Upper lobe of left lung (tissue), 4 donors: ENCODE data around the gene NGEF.

Experiments used
- POLR2A ChIP-seq, 4 donors: fragments of 450-650 bp; IDR thresholded peaks; one replicate each; pipeline ENCODE4 v1.5.1; 2016 to 2017; ENCODE audit warnings: antibody characterized with exemption in 4 of 4, mild to moderate bottlenecking in 2 of 4
- POLR2AphosphoS5 ChIP-seq, 2 donors: sonication (generic); formaldehyde crosslinking; IDR thresholded peaks; one replicate each; pipeline ENCODE4 v1.5.1; 2017; ENCODE audit warnings: antibody characterized with exemption in 2 of 2
- TF ChIP-seq, protein P1 (sequence below), 6 experiments: fragments of 450-650 bp in 4 of 6; fragments of 200-600 bp in 2 of 6; sonication (generic) in 2 of 6; IDR thresholded peaks; one replicate each; pipeline ENCODE4 v1.5.1; 2016 to 2019; ENCODE audit warnings: antibody characterized with exemption in 6 of 6

DNA sequence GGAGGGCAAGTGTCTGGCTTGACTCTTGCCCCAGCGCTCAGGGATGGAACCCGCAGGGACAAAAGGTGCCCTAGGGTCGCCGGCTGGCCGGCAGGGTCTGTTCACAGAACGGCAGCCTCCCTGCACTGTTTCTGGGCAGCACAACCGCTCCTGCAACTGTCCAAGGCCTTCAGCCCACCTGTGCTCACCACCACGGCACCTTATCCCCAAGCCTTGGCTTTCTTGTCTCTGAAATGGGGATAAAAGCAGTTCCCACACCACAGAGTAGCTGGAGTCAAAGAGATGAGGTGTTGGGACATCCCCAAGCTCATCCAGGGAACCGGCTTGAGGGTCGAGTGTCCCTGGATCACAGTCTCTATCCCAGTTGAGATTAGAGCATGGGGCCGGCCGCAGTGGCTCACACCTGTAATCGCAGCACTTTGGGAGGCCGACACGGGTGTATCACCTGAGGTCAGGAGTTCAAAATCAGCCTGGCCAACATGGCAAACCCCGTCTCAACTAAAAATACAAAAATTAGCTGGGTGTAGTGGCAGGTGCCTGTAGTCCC lies 138.3 kb downstream of the NGEF start:
- TF ChIP-seq, protein P1, sequence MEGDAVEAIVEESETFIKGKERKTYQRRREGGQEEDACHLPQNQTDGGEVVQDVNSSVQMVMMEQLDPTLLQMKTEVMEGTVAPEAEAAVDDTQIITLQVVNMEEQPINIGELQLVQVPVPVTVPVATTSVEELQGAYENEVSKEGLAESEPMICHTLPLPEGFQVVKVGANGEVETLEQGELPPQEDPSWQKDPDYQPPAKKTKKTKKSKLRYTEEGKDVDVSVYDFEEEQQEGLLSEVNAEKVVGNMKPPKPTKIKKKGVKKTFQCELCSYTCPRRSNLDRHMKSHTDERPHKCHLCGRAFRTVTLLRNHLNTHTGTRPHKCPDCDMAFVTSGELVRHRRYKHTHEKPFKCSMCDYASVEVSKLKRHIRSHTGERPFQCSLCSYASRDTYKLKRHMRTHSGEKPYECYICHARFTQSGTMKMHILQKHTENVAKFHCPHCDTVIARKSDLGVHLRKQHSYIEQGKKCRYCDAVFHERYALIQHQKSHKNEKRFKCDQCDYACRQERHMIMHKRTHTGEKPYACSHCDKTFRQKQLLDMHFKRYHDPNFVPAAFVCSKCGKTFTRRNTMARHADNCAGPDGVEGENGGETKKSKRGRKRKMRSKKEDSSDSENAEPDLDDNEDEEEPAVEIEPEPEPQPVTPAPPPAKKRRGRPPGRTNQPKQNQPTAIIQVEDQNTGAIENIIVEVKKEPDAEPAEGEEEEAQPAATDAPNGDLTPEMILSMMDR (IDR thresholded peaks at IDR 0.05), result no peak
- TF ChIP-seq POLR2AphosphoS5 (IDR thresholded peaks at IDR 0.05) (no peak), POLR2A (IDR thresholded peaks at IDR 0.05) (no peak)
